K562 (cell line): ENCODE results near the gene EXT2. TPM values are rescaled to one million over a fixed set of nuclear protein-coding genes. Genes with fewer than 3 reads are reported as not detected.

Experiments
- DMBX1 ChIP-seq: fragments of 250-450 bp; sonication (Bioruptor Pico); IDR thresholded peaks from 2 replicates; pipeline ENCODE4 v1.8.0; 2022; ENCODE audit warnings: inconsistent platforms, mild to moderate bottlenecking, moderate library complexity, borderline replicate concordance
- E2F3 ChIP-seq: fragments of 250-450 bp; sonication (Bioruptor Pico); IDR thresholded peaks from 2 replicates; pipeline ENCODE4 v1.4.0; 2020; ENCODE audit warnings: mild to moderate bottlenecking
- MAFG ChIP-seq: fragments of 450-650 bp; conservative IDR thresholded peaks from 2 replicates; pipeline ENCODE4 v1.6.1; 2016; ENCODE audit warnings: missing genetic modification characterization, missing compliant biosample characterization
- PML ChIP-seq: IDR thresholded peaks from 2 replicates; pipeline ENCODE4 v1.6.1; 2012; ENCODE audit warnings: low read length, inconsistent platforms
- POLR2H ChIP-seq: IDR thresholded peaks from 2 replicates; pipeline ENCODE4 v1.6.1; 2016; ENCODE audit warnings: missing genetic modification characterization, low read depth, mild to moderate bottlenecking, control low read depth, missing compliant biosample characterization, moderate library complexity
- RAD21 ChIP-seq, 2 experiments: fragments of 250-450 bp in 1 of 2; fragments of 450-650 bp in 1 of 2; sonication (Bioruptor Pico) in 1 of 2; formaldehyde crosslinking in 1 of 2; IDR thresholded peaks in 1 of 2; conservative IDR thresholded peaks in 1 of 2; 2 replicates each; pipeline versions ENCODE4 v1.4.0 to v1.8.0; 2020 to 2022; ENCODE audit warnings: mild to moderate bottlenecking in 2 of 2, moderate library complexity in 1 of 2
- SAFB2 ChIP-seq: fragments of 200-400 bp; formaldehyde crosslinking; IDR thresholded peaks from 2 replicates; pipeline ENCODE4 v1.6.1; 2018; ENCODE audit warnings: borderline replicate concordance, low read length, low read depth, moderate library complexity; ENCODE audit not compliant: severe bottlenecking
- SMAD4 ChIP-seq: fragments of 250-450 bp; sonication (Bioruptor Pico); conservative IDR thresholded peaks from 2 replicates; pipeline ENCODE4 v1.8.0; 2021; ENCODE audit warnings: inconsistent platforms, mild to moderate bottlenecking, moderate library complexity
- SREBF2 ChIP-seq: sonication (generic); formaldehyde crosslinking; IDR thresholded peaks from 2 replicates; pipeline ENCODE4 v1.4.0; 2020; ENCODE audit warnings: mild to moderate bottlenecking, missing genetic modification reagents
- STAT5A ChIP-seq: IDR thresholded peaks from 2 replicates; pipeline ENCODE4 v1.6.1; 2012; ENCODE audit warnings: low read length, inconsistent platforms, borderline replicate concordance
- TAL1 ChIP-seq: fragments of 450-650 bp; IDR thresholded peaks from 2 replicates; pipeline ENCODE4 v1.6.1; 2016; ENCODE audit warnings: mild to moderate bottlenecking
- ZFX ChIP-seq: sonication (generic); formaldehyde crosslinking; IDR thresholded peaks from 2 replicates; pipeline ENCODE4 v1.8.0; 2022; ENCODE audit warnings: mild to moderate bottlenecking, missing genetic modification reagents, moderate library complexity
- ZNF124 ChIP-seq: sonication (generic); formaldehyde crosslinking; IDR thresholded peaks from 2 replicates; pipeline ENCODE4 v1.8.1; 2022; ENCODE audit warnings: missing genetic modification reagents
- ZNF551 ChIP-seq: fragments of 250-450 bp; sonication (Bioruptor Pico); IDR thresholded peaks from 2 replicates; pipeline ENCODE4 v1.5.0; 2021; ENCODE audit warnings: mild to moderate bottlenecking, moderate library complexity
- ZNF785 ChIP-seq: fragments of 250-450 bp; sonication (Bioruptor Pico); IDR thresholded peaks from 2 replicates; pipeline ENCODE4 v1.4.0; 2020; ENCODE audit warnings: mild to moderate bottlenecking
- polyA plus RNA-seq, 8 experiments: library from polyadenylated mRNA; depleted of rRNA in 4 of 8; stranded (reverse) in 5 of 8; unstranded in 3 of 8; fragments of >200 nt; fragmentation: Nextera tagmentation in 2 of 8; fragmentation: Illumina TruSeq in 1 of 8; extraction: Ambion mirVana in 2 of 8; extraction: Trizol in 1 of 8; gene quantifications; 2 replicates each; pipeline versions ENCODE4 v1.2.1 to v1.2.3, GENCODE V29; 2011 to 2014; ENCODE audit warnings: inconsistent platforms in 1 of 8, missing spikeins in 1 of 8
- total RNA-seq, 7 experiments: library from RNA; depleted of rRNA in 6 of 7; stranded (reverse); fragments of >200 nt in 6 of 7; fragmentation: Illumina TruSeq in 2 of 7; extraction: Trizol in 2 of 7; gene quantifications; 2 replicates each; pipeline versions ENCODE4 v1.2.1 to v1.2.3, GENCODE V29; 2011 to 2021; ENCODE audit warnings: low replicate concordance in 1 of 7
- TF ChIP-seq, protein P1 (sequence below): fragments of 200-800 bp; sonication (Bioruptor generic); IDR thresholded peaks from 2 replicates; pipeline ENCODE4 v1.6.1; 2017; ENCODE audit warnings: missing genetic modification characterization, missing compliant biosample characterization
- TF ChIP-seq, protein P2 (sequence below): sonication (generic); formaldehyde crosslinking; IDR thresholded peaks from 2 replicates; pipeline ENCODE4 v1.8.1; 2023; ENCODE audit warnings: missing genetic modification reagents, mild to moderate bottlenecking, borderline replicate concordance
- TF ChIP-seq, protein P3 (sequence below): IDR thresholded peaks from 2 replicates; pipeline ENCODE4 v1.6.1; 2012; ENCODE audit warnings: low read depth, low read length, improper control_type of control experiment, borderline replicate concordance
- TF ChIP-seq, protein P4 (sequence below): fragments of 450-650 bp; IDR thresholded peaks from one replicate; pipeline ENCODE4 v1.6.1; 2018; ENCODE audit warnings: mild to moderate bottlenecking, moderate library complexity; ENCODE audit not compliant: partially characterized antibody

The EXT2 gene
- total and polyA plus RNA-seq, 9 of the 15 experiments (the other 6 are each of a cell fraction or from before 2014, with no cell fraction given) = 7.5 to 52.1 (median 38.1) TPM

DNA sequence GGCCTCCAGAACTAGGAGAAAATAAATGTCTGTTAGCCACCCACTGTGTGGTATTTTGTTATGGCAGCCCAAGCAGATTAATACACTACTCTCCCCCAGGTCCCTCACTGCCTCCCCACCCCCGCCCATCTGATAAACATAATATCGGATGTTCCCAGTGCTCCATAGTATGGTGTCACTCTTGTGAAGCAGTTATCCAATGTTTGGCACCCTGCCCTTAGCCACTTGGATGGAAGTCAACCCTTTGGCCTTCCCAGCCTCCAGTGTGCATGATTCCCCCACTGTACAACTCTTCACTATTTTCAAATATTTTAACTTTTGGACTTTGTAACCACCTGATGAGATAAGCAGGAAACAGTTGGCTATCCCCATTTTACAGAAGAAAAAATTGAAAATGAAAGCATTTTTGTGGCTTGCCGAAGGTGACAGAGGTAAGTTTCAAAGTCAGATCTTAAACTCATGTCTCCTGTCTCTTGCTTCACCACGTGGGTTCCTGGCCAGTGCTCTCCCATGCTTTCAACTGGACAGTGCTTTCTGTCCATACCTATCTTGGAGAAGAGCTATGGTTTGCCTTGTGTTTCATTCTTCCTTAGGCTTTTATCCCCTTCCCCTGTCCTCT, 161.3 kb downstream of the EXT2 start (continued):
- TF ChIP-seq, protein P1, sequence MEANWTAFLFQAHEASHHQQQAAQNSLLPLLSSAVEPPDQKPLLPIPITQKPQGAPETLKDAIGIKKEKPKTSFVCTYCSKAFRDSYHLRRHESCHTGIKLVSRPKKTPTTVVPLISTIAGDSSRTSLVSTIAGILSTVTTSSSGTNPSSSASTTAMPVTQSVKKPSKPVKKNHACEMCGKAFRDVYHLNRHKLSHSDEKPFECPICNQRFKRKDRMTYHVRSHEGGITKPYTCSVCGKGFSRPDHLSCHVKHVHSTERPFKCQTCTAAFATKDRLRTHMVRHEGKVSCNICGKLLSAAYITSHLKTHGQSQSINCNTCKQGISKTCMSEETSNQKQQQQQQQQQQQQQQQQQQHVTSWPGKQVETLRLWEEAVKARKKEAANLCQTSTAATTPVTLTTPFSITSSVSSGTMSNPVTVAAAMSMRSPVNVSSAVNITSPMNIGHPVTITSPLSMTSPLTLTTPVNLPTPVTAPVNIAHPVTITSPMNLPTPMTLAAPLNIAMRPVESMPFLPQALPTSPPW (CRISPR knock-in tag) = peak; percentile 35; the same call in 1 of the 2 replicates
- peak; percentile 54; the same call in 1 of the 2 replicates for TF ChIP-seq DMBX1 (CRISPR knock-in tag)
- no peak for TF ChIP-seq E2F3 (CRISPR knock-in tag)
- no peak for TF ChIP-seq POLR2H (tag)
- no peak for TF ChIP-seq STAT5A
- no peak for TF ChIP-seq MAFG (tag)
- no peak for TF ChIP-seq RAD21 (CRISPR knock-in tag; conservative IDR thresholded peaks at IDR 0.05 in 1 of 2, IDR thresholded peaks at IDR 0.05 in 1 of 2)
- TF ChIP-seq, protein P2, sequence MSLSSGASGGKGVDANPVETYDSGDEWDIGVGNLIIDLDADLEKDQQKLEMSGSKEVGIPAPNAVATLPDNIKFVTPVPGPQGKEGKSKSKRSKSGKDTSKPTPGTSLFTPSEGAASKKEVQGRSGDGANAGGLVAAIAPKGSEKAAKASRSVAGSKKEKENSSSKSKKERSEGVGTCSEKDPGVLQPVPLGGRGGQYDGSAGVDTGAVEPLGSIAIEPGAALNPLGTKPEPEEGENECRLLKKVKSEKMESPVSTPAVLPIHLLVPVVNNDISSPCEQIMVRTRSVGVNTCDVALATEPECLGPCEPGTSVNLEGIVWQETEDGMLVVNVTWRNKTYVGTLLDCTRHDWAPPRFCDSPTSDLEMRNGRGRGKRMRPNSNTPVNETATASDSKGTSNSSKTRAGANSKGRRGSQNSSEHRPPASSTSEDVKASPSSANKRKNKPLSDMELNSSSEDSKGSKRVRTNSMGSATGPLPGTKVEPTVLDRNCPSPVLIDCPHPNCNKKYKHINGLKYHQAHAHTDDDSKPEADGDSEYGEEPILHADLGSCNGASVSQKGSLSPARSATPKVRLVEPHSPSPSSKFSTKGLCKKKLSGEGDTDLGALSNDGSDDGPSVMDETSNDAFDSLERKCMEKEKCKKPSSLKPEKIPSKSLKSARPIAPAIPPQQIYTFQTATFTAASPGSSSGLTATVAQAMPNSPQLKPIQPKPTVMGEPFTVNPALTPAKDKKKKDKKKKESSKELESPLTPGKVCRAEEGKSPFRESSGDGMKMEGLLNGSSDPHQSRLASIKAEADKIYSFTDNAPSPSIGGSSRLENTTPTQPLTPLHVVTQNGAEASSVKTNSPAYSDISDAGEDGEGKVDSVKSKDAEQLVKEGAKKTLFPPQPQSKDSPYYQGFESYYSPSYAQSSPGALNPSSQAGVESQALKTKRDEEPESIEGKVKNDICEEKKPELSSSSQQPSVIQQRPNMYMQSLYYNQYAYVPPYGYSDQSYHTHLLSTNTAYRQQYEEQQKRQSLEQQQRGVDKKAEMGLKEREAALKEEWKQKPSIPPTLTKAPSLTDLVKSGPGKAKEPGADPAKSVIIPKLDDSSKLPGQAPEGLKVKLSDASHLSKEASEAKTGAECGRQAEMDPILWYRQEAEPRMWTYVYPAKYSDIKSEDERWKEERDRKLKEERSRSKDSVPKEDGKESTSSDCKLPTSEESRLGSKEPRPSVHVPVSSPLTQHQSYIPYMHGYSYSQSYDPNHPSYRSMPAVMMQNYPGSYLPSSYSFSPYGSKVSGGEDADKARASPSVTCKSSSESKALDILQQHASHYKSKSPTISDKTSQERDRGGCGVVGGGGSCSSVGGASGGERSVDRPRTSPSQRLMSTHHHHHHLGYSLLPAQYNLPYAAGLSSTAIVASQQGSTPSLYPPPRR = no peak
- TF ChIP-seq ZNF785 (CRISPR knock-in tag) = no peak
- TF ChIP-seq, protein P3, sequence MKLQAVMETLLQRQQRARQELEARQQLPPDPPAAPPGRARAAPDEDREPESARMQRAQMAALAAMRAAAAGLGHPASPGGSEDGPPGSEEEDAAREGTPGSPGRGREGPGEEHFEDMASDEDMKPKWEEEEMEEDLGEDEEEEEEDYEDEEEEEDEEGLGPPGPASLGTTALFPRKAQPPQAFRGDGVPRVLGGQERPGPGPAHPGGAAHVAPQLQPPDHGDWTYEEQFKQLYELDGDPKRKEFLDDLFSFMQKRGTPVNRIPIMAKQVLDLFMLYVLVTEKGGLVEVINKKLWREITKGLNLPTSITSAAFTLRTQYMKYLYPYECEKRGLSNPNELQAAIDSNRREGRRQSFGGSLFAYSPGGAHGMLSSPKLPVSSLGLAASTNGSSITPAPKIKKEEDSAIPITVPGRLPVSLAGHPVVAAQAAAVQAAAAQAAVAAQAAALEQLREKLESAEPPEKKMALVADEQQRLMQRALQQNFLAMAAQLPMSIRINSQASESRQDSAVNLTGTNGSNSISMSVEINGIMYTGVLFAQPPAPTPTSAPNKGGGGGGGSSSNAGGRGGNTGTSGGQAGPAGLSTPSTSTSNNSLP = no peak
- TF ChIP-seq, protein P4, sequence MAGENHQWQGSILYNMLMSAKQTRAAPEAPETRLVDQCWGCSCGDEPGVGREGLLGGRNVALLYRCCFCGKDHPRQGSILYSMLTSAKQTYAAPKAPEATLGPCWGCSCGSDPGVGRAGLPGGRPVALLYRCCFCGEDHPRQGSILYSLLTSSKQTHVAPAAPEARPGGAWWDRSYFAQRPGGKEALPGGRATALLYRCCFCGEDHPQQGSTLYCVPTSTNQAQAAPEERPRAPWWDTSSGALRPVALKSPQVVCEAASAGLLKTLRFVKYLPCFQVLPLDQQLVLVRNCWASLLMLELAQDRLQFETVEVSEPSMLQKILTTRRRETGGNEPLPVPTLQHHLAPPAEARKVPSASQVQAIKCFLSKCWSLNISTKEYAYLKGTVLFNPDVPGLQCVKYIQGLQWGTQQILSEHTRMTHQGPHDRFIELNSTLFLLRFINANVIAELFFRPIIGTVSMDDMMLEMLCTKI = no peak
- no peak for TF ChIP-seq SREBF2 (CRISPR knock-in tag)
- TF ChIP-seq ZFX (CRISPR knock-in tag) = no peak
- no peak for TF ChIP-seq SAFB2
- no peak for TF ChIP-seq TAL1
- TF ChIP-seq ZNF551 (CRISPR knock-in tag) = no peak
- TF ChIP-seq PML = no peak
- peak; percentile 35; the same call in 1 of the 2 replicates for TF ChIP-seq SMAD4 (CRISPR knock-in tag)
- no peak for TF ChIP-seq ZNF124 (CRISPR knock-in tag)
